CD4-positive, CD25-positive, alpha-beta regulatory T cell (primary cell): ENCODE measurements around the gene DAAM2. TPM values are rescaled to one million over a fixed set of nuclear protein-coding genes. Genes with fewer than 3 reads are reported as not detected.
A peak's percentile ranks its signal among the peaks of the same experiment; 100 is the strongest.

ENCODE experiments used
- ATAC-seq, 2 donors: fragments of 150-1000 bp; cut with Tn5 transposase; one replicate each; pipeline ENCODE4 v1.10.0; 2021; ENCODE audit warnings: low read depth in 2 of 2, moderate number of reproducible peaks in 2 of 2, moderate library complexity in 1 of 2
- DNase-seq, 3 donors: peaks; one replicate each; pipeline versions ENCODE4 v3.0.0 to v3.0.0-alpha.2; 2012 to 2022; ENCODE audit warnings: mixed read lengths in 1 of 3
- H3K27ac ChIP-seq: one replicate; pipeline ENCODE4 v1.7.0; 2013; ENCODE audit warnings: mild to moderate bottlenecking, low read length; ENCODE audit not compliant: insufficient read depth, poor library complexity, severe bottlenecking
- H3K27me3 ChIP-seq: one replicate; pipeline ENCODE4 v1.7.0; 2013; ENCODE audit warnings: low read length; ENCODE audit not compliant: control insufficient read depth, insufficient read depth
- H3K36me3 ChIP-seq: one replicate; pipeline ENCODE4 v1.7.0; 2013; ENCODE audit warnings: mild to moderate bottlenecking, low read length, moderate library complexity; ENCODE audit not compliant: control insufficient read depth, insufficient read depth
- H3K4me1 ChIP-seq: 2 replicates; pipeline ENCODE4 v1.7.0; 2013; ENCODE audit warnings: mild to moderate bottlenecking, low read length; ENCODE audit not compliant: insufficient read depth, control insufficient read depth, poor library complexity, severe bottlenecking
- H3K4me3 ChIP-seq: one replicate; pipeline ENCODE4 v1.7.0; 2013; ENCODE audit warnings: low read depth, mild to moderate bottlenecking, low read length, moderate library complexity
- H3K9me3 ChIP-seq, 2 experiments: 1 replicate in 1 of 2; 2 replicates in 1 of 2; pipeline ENCODE4 v1.7.0; 2013; ENCODE audit warnings: low read length in 2 of 2, mild to moderate bottlenecking in 1 of 2, moderate library complexity in 1 of 2; ENCODE audit not compliant: control insufficient read depth in 2 of 2
- H3K27ac Mint-ChIP-seq, 3 donors: one replicate each; pipeline ENCODE4 v1.8.0; 2020 to 2022; ENCODE audit warnings: mild to moderate bottlenecking in 3 of 3, mixed read lengths in 3 of 3, moderate library complexity in 2 of 3
- H3K27me3 Mint-ChIP-seq: one replicate; pipeline ENCODE4 v1.8.0; 2022; ENCODE audit warnings: mild to moderate bottlenecking, mixed read lengths
- H3K36me3 Mint-ChIP-seq: one replicate; pipeline ENCODE4 v1.8.0; 2020; ENCODE audit warnings: mixed read lengths
- H3K4me1 Mint-ChIP-seq, 4 donors: one replicate each; pipeline ENCODE4 v1.8.0; 2020 to 2022; ENCODE audit warnings: mixed read lengths in 4 of 4, mild to moderate bottlenecking in 1 of 4
- H3K4me3 Mint-ChIP-seq, 4 donors: one replicate each; pipeline ENCODE4 v1.8.0; 2020 to 2022; ENCODE audit warnings: mild to moderate bottlenecking in 4 of 4, mixed read lengths in 4 of 4, moderate library complexity in 3 of 4
- H3K9me3 Mint-ChIP-seq, 7 donors: one replicate each; pipeline ENCODE4 v1.8.0; 2020 to 2022; ENCODE audit warnings: mixed read lengths in 7 of 7, mild to moderate bottlenecking in 3 of 7, moderate library complexity in 2 of 7
- polyA plus RNA-seq, 4 donors: library from polyadenylated mRNA; unstranded; fragments of 300-500 nt; fragmentation: Illumina TruSeq; gene quantifications; one replicate each; pipeline ENCODE4 v1.2.3, GENCODE V29; 2021
- total RNA-seq: library from RNA; stranded (reverse); gene quantifications from one replicate; pipeline ENCODE4 v1.2.3, GENCODE V29; 2022

Gene DAAM2
- total and polyA plus RNA-seq, 5 donors from 2014 or later: not detected

DNA sequence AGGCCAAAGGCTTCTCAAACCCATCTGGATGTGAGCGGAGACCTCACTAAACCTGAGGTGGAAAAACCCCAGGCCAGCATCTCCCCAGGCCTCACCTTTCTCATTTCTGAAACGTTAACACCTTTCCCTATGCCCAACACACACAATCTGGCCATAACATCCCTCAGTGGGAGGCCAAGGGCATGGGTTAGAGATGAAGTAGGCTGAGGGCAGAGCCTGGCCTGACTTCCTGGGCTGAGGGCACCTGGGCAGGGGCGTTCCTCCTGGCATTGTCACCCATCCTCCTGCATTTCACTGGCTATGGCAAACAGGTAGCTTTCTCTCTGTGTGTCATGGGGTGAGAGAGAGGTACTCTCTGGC is 133.7 kb downstream of the DAAM2 start:
- H3K4me1 ChIP-seq: no peaks in the 10 kb centered on the region
- ATAC-seq (no peak), DNase-seq (no peak)
- peaks cover 0 to 5% of the 10 kb centered on the region in 2 experiments for H3K9me3 ChIP-seq
- Mint-ChIP-seq H3K9me3 (peaks cover 0 to 5% (median 2%) of the 10 kb centered on the region in 7 donors), H3K36me3 (no peaks in the 10 kb centered on the region), H3K4me1 (peaks cover 0 to 4% (median 2%) of the 10 kb centered on the region in 4 donors), H3K4me3 (no peak overlapping the region), H3K27ac (no peak overlapping the region), H3K27me3 (no peaks in the 10 kb centered on the region)
- H3K4me3 ChIP-seq: no peak overlapping the region
- no peak overlapping the region for H3K27ac ChIP-seq
- H3K27me3 ChIP-seq: no peaks in the 10 kb centered on the region
- no peaks in the 10 kb centered on the region for H3K36me3 ChIP-seq

DNA sequence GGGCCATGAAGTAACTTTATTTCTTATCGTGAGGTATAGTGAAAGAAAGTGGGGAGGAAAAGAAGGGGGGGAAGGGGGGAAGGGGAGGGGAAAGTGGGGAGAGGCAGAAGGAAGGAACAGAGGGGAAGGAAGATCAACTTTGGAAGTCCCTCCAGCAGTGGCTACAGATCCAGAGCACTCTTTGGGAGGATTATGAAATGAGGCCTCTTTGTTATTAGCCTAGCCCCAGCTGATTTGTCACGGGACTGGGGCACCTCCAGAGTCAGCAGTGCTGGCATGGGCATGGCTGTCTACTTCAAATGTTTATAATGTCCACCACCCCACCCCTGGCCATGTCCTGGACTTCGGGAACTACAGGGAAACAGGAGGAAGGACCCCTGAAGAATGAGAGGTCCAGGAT is 134.5 kb downstream of the DAAM2 start:
- H3K36me3 Mint-ChIP-seq: no peaks in the 10 kb centered on the region
- H3K27ac Mint-ChIP-seq: peak overlapping the region in 1 of 3 donors; percentile 52
- H3K9me3 Mint-ChIP-seq: peaks cover 0 to 5% (median 2%) of the 10 kb centered on the region in 7 donors
- no peaks in the 10 kb centered on the region for H3K27me3 Mint-ChIP-seq
- Histone ChIP-seq H3K9me3 (peaks cover 0 to 5% of the 10 kb centered on the region in 2 experiments), H3K27me3 (no peaks in the 10 kb centered on the region), H3K4me3 (no peak overlapping the region), H3K36me3 (no peaks in the 10 kb centered on the region), H3K27ac (no peak overlapping the region), H3K4me1 (no peaks in the 10 kb centered on the region)
- DNase-seq (no peak), ATAC-seq (no peak)
- H3K4me3 Mint-ChIP-seq: no peak overlapping the region
- H3K4me1 Mint-ChIP-seq: peaks cover 0 to 4% (median 2%) of the 10 kb centered on the region in 4 donors

DNA sequence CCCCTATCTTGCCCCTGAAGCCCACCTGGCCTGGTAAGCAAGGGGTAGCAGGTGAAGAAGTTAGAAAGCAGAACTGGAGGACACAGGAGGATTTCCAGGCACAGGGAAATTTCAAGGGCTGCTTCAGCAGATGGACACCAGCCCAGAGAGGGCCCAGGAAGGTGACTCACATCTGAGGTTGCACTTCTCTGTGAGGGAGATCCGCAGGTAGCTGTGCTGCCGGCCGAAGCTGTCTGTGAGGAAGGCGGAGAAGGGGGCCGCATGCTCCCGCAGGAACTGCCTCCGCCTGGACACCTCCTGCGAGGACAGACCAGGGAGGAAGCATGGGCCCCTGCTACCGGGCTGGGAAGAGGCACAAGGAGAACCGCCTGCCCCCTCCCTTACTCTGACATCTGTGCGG is 135.0 kb downstream of the DAAM2 start:
- Histone ChIP-seq H3K4me1 (no peaks in the 10 kb centered on the region), H3K9me3 (peaks cover 0 to 5% of the 10 kb centered on the region in 2 experiments), H3K27me3 (no peaks in the 10 kb centered on the region), H3K36me3 (no peaks in the 10 kb centered on the region), H3K27ac (no peak overlapping the region), H3K4me3 (no peak overlapping the region)
- Mint-ChIP-seq H3K4me3 (no peak overlapping the region), H3K4me1 (peaks cover 0 to 4% (median 2%) of the 10 kb centered on the region in 4 donors), H3K36me3 (no peaks in the 10 kb centered on the region), H3K27ac (no peak overlapping the region), H3K9me3 (peaks cover 0 to 5% (median 2%) of the 10 kb centered on the region in 7 donors), H3K27me3 (no peaks in the 10 kb centered on the region)
- ATAC-seq: no peak
- no peak for DNase-seq

- H3K27ac ChIP-seq: no peak overlapping the region
Observed at GRCh38 chr6:39929039-39929732, 137.0 kb downstream of the DAAM2 start.

GRCh38 chr6:39929733-39930461 is 137.7 kb downstream of the DAAM2 start:
- H3K9me3 Mint-ChIP-seq: peaks cover 0 to 7% (median 2%) of the 10 kb centered on the region in 7 donors
- peaks cover 0 to 5% of the 10 kb centered on the region in 2 experiments for H3K9me3 ChIP-seq
- no peaks in the 10 kb centered on the region for H3K4me1 ChIP-seq
- H3K36me3 Mint-ChIP-seq: no peaks in the 10 kb centered on the region
- H3K4me1 Mint-ChIP-seq: peaks cover 0 to 12% (median 2%) of the 10 kb centered on the region in 4 donors
- H3K27ac ChIP-seq: no peak overlapping the region
- no peak overlapping the region for H3K4me3 ChIP-seq
- peaks cover 4% of the 10 kb centered on the region for H3K27me3 Mint-ChIP-seq
- H3K27ac Mint-ChIP-seq: peak overlapping the region in 1 of 3 donors; percentile 36
- no peak for DNase-seq
- no peaks in the 10 kb centered on the region for H3K36me3 ChIP-seq
- no peak for ATAC-seq
- peaks cover 2% of the 10 kb centered on the region for H3K27me3 ChIP-seq
- no peak overlapping the region for H3K4me3 Mint-ChIP-seq

More at GRCh38 chr6:39929039-39929732, 137.0 kb downstream of the DAAM2 start:
- peaks cover 0 to 7% (median 2%) of the 10 kb centered on the region in 7 donors for H3K9me3 Mint-ChIP-seq
- H3K4me1 ChIP-seq: no peaks in the 10 kb centered on the region
- no peak overlapping the region for H3K4me3 ChIP-seq
- peaks cover 0 to 5% of the 10 kb centered on the region in 2 experiments for H3K9me3 ChIP-seq
- ATAC-seq (no peak), DNase-seq (no peak)
- H3K36me3 Mint-ChIP-seq: no peaks in the 10 kb centered on the region
- H3K27me3 Mint-ChIP-seq: peaks cover 4% of the 10 kb centered on the region
- H3K27me3 ChIP-seq: peaks cover 2% of the 10 kb centered on the region
- no peak overlapping the region for H3K4me3 Mint-ChIP-seq
- no peaks in the 10 kb centered on the region for H3K36me3 ChIP-seq
- no peak overlapping the region for H3K27ac Mint-ChIP-seq
- peaks cover 0 to 12% (median 2%) of the 10 kb centered on the region in 4 donors for H3K4me1 Mint-ChIP-seq

DNA sequence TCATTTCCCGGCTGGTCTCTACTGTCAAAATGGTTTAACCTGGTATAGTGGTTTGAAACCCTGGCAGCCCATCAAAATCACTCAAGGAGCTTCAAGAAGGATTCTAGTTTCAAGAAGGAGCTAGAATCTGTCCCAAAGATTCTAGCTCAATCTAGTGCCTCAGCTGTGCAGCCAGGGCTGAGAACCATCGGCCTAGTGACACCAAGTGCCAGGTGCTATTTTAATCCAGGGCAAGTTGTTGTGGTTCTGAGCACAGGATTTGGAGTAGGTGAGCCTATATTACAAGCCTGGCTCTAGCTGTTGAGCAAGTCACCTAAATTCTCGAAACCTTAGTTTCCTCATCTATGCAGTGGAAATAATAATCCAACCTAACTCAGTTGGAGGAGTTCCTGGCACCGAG is 138.4 kb downstream of the DAAM2 start:
- Histone ChIP-seq H3K36me3 (no peaks in the 10 kb centered on the region), H3K27me3 (peaks cover 5% of the 10 kb centered on the region), H3K4me1 (no peaks in the 10 kb centered on the region), H3K9me3 (peaks cover 0 to 5% of the 10 kb centered on the region in 2 experiments), H3K4me3 (no peak overlapping the region), H3K27ac (no peak overlapping the region)
- Mint-ChIP-seq H3K36me3 (no peaks in the 10 kb centered on the region), H3K4me1 (peaks cover 0 to 12% (median 2%) of the 10 kb centered on the region in 4 donors), H3K27me3 (peaks cover 10% of the 10 kb centered on the region), H3K27ac (no peak overlapping the region), H3K4me3 (no peak overlapping the region), H3K9me3 (peaks cover 0 to 6% (median 2%) of the 10 kb centered on the region in 7 donors)
- ATAC-seq (no peak), DNase-seq (no peak)

GRCh38 chr6:39931607-39932006 is 139.4 kb downstream of the DAAM2 start:
- H3K4me1 ChIP-seq: no peaks in the 10 kb centered on the region
- H3K4me3 Mint-ChIP-seq: no peak overlapping the region
- H3K9me3 ChIP-seq: peaks cover 0 to 5% of the 10 kb centered on the region in 2 experiments
- no peak overlapping the region for H3K27ac Mint-ChIP-seq
- H3K27me3 ChIP-seq: peaks cover 5% of the 10 kb centered on the region
- H3K36me3 Mint-ChIP-seq: no peaks in the 10 kb centered on the region
- H3K9me3 Mint-ChIP-seq: peaks cover 0 to 7% (median 0%) of the 10 kb centered on the region in 7 donors
- no peak for ATAC-seq
- peaks cover 0 to 8% (median 0%) of the 10 kb centered on the region in 4 donors for H3K4me1 Mint-ChIP-seq
- H3K27ac ChIP-seq: no peak overlapping the region
- H3K36me3 ChIP-seq: no peaks in the 10 kb centered on the region
- no peak overlapping the region for H3K4me3 ChIP-seq
- H3K27me3 Mint-ChIP-seq: peaks cover 11% of the 10 kb centered on the region
- DNase-seq: no peak
